Putamen (tissue), 1 donor: ENCODE measurements around the gene TMIE.
"Not testable (repeated sequence)": the region's sequence is repeated elsewhere in the genome, so short reads cannot be mapped to it uniquely, and the experiment has no call there.

Source experiments
- DNase-seq: peaks from one replicate; pipeline ENCODE4 v3.0.0-alpha.2; 2016; ENCODE audit warnings: low spot score

TMIE gene

GRCh38 chr3:46722443-46722842 lies 21.3 kb downstream of the TMIE start:
- no peak for DNase-seq

GRCh38 chr3:46724424-46724823 lies 23.2 kb downstream of the TMIE start:
- no peak for DNase-seq

GRCh38 chr3:46725621-46726314 lies 24.6 kb downstream of the TMIE start:
- DNase-seq = no peak

- no peak for DNase-seq
Measured at GRCh38 chr3:46729038-46729437, 27.8 kb downstream of the TMIE start.

- no peak for DNase-seq
Measured at GRCh38 chr3:46730819-46731218, 29.6 kb downstream of the TMIE start.

- DNase-seq = no peak
Measured at GRCh38 chr3:46731795-46732194, 30.6 kb downstream of the TMIE start.

- no peak for DNase-seq
Measured at GRCh38 chr3:46733026-46733800, 32.0 kb downstream of the TMIE start.

- no peak for DNase-seq
Measured at GRCh38 chr3:46734773-46735172, 33.6 kb downstream of the TMIE start.

GRCh38 chr3:46736006-46736872 lies 35.0 kb downstream of the TMIE start:
- DNase-seq = no peak

GRCh38 chr3:46737329-46737731 lies 36.1 kb downstream of the TMIE start:
- DNase-seq = no peak

- DNase-seq = not testable (repeated sequence)
Measured at GRCh38 chr3:46739565-46739964, 38.4 kb downstream of the TMIE start.

GRCh38 chr3:46742992-46743585 lies 41.9 kb downstream of the TMIE start:
- no peak for DNase-seq

GRCh38 chr3:46746711-46747110 lies 45.5 kb downstream of the TMIE start:
- DNase-seq = no peak

GRCh38 chr3:46748170-46748569 lies 47.0 kb downstream of the TMIE start:
- DNase-seq = no peak

- DNase-seq = no peak
Measured at GRCh38 chr3:46749129-46749528, 47.9 kb downstream of the TMIE start.

GRCh38 chr3:46750555-46751038 lies 49.4 kb downstream of the TMIE start:
- no peak for DNase-seq

- not testable (repeated sequence) for DNase-seq
Measured at GRCh38 chr3:46753127-46753526, 51.9 kb downstream of the TMIE start.

GRCh38 chr3:46755646-46756045 lies 54.5 kb downstream of the TMIE start:
- DNase-seq = no peak

- DNase-seq = no peak
Measured at GRCh38 chr3:46756642-46757041, 55.5 kb downstream of the TMIE start.

- no peak for DNase-seq
Measured at GRCh38 chr3:46759239-46760167, 58.3 kb downstream of the TMIE start.
